Activated CD4-positive, CD25-positive, alpha-beta regulatory T cell treated with anti-CD3 and anti-CD28 coated beads, Interleukin-2, amount 50 U/mL, for 16 hours (primary cell): Measurements from ENCODE around the gene PLEKHA7.

Experiments
- DNase-seq: peaks from one replicate; pipeline ENCODE4 v3.0.0-alpha.2; 2020; ENCODE audit warnings: low read depth, low spot score

PLEKHA7 gene

GRCh38 chr11:16844268-16844771 is 169.9 kb downstream of the PLEKHA7 start:
- no peak for DNase-seq

GRCh38 chr11:16843294-16843693 is 170.9 kb downstream of the PLEKHA7 start:
- DNase-seq, result no peak

GRCh38 chr11:16841984-16842383 is 172.2 kb downstream of the PLEKHA7 start:
- DNase-seq, result no peak

- no peak for DNase-seq
Measured at GRCh38 chr11:16841481-16841880, 172.7 kb downstream of the PLEKHA7 start.

GRCh38 chr11:16840951-16841350 is 173.3 kb downstream of the PLEKHA7 start:
- DNase-seq, result no peak

GRCh38 chr11:16839821-16840220 is 174.4 kb downstream of the PLEKHA7 start:
- no peak for DNase-seq

- DNase-seq, result no peak
Measured at GRCh38 chr11:16834384-16834783, 179.8 kb downstream of the PLEKHA7 start.

- DNase-seq, result no peak
Measured at GRCh38 chr11:16833026-16833425, 181.2 kb downstream of the PLEKHA7 start.

- DNase-seq, result no peak
Measured at GRCh38 chr11:16832193-16832539, 182.0 kb downstream of the PLEKHA7 start.

GRCh38 chr11:16831316-16832192 is 182.7 kb downstream of the PLEKHA7 start:
- no peak for DNase-seq

GRCh38 chr11:16827139-16827538 is 187.1 kb downstream of the PLEKHA7 start:
- DNase-seq, result no peak

- DNase-seq, result no peak
Measured at GRCh38 chr11:16825968-16826367, 188.2 kb downstream of the PLEKHA7 start.

GRCh38 chr11:16825101-16825500 is 189.1 kb downstream of the PLEKHA7 start:
- DNase-seq, result no peak

GRCh38 chr11:16820324-16821092 is 193.7 kb downstream of the PLEKHA7 start:
- peak; percentile 48 for DNase-seq

GRCh38 chr11:16818284-16818683 is 195.9 kb downstream of the PLEKHA7 start:
- DNase-seq, result no peak

- DNase-seq, result no peak
Measured at GRCh38 chr11:16817351-16817750, 196.9 kb downstream of the PLEKHA7 start.

GRCh38 chr11:16816358-16817270 is 197.6 kb downstream of the PLEKHA7 start:
- DNase-seq, result no peak

GRCh38 chr11:16815047-16815767 is 199.0 kb downstream of the PLEKHA7 start:
- no peak for DNase-seq

- no peak for DNase-seq
Measured at GRCh38 chr11:16814410-16815046, 199.7 kb downstream of the PLEKHA7 start.

- no peak for DNase-seq
Measured at GRCh38 chr11:16813126-16813525, 201.1 kb downstream of the PLEKHA7 start.
